PFSK-1 (cell line): ENCODE data around the gene GMPS.

Experiments used
- FOXP2 ChIP-seq: optimal IDR thresholded peaks from 2 replicates; pipeline ENCODE3; 2011; ENCODE audit warnings: borderline replicate concordance, control low read depth, inconsistent platforms; ENCODE audit not compliant: insufficient read depth; ENCODE audit errors: extremely low read length, extremely low read depth
- POLR2AphosphoS5 ChIP-seq: IDR thresholded peaks from 2 replicates; pipeline ENCODE4 v1.6.1; 2012; ENCODE audit warnings: low read depth, mild to moderate bottlenecking, control low read depth, low read length, moderate library complexity
- REST ChIP-seq, 2 experiments: IDR thresholded peaks; 2 replicates each; pipeline versions ENCODE4 v1.6.1 to v1.8.0; 2011 to 2012; ENCODE audit warnings: low read depth in 2 of 2, low read length in 2 of 2, control low read depth in 1 of 2, inconsistent platforms in 1 of 2, mild to moderate bottlenecking in 1 of 2, moderate library complexity in 1 of 2; ENCODE audit not compliant: insufficient read depth in 1 of 2
- SIN3A ChIP-seq: IDR thresholded peaks from 2 replicates; pipeline ENCODE4 v1.6.1; 2012; ENCODE audit warnings: mild to moderate bottlenecking, low read length, moderate library complexity, borderline replicate concordance; ENCODE audit not compliant: insufficient read depth
- TAF1 ChIP-seq: IDR thresholded peaks from 2 replicates; pipeline ENCODE4 v1.6.1; 2012; ENCODE audit warnings: low read length, control low read depth, borderline replicate concordance; ENCODE audit not compliant: insufficient read depth

The GMPS gene

GRCh38 chr3:155859859-155860258 lies 10.6 kb upstream of the GMPS start:
- no peak for TF ChIP-seq REST (IDR thresholded peaks at IDR 0.05; ENCODE audit: insufficient read depth in 1 of 2, low read depth in 2 of 2, low read length in 2 of 2)
- TF ChIP-seq TAF1: no peak

GRCh38 chr3:155861476-155862183 lies 8.8 kb upstream of the GMPS start:
- no peak for TF ChIP-seq SIN3A
- no peak for TF ChIP-seq TAF1
- no peak for TF ChIP-seq FOXP2
- TF ChIP-seq POLR2AphosphoS5: no peak
- no peak for TF ChIP-seq REST (IDR thresholded peaks at IDR 0.05; ENCODE audit: insufficient read depth in 1 of 2, low read depth in 2 of 2, low read length in 2 of 2)

- TF ChIP-seq REST (IDR thresholded peaks at IDR 0.05; ENCODE audit: insufficient read depth in 1 of 2, low read depth in 2 of 2, low read length in 2 of 2): no peak
- no peak for TF ChIP-seq TAF1
- TF ChIP-seq SIN3A: no peak
Observed at GRCh38 chr3:155863072-155863784, 7.2 kb upstream of the GMPS start.

- TF ChIP-seq SIN3A (no peak), REST (IDR thresholded peaks at IDR 0.05; ENCODE audit: insufficient read depth in 1 of 2, low read depth in 2 of 2, low read length in 2 of 2) (no peak), FOXP2 (no peak), POLR2AphosphoS5 (no peak), TAF1 (no peak)
Observed at GRCh38 chr3:155869691-155870090, 759 bp upstream of the GMPS start.
